Right atrium auricular region (tissue), 2 donors: ENCODE measurements around the gene STXBP2. TPM values are rescaled to one million over a fixed set of nuclear protein-coding genes. Genes with fewer than 3 reads are reported as not detected.

Experiments
- DNase-seq: peaks from one replicate; pipeline ENCODE4 v3.0.0-alpha.2; 2019; ENCODE audit warnings: low spot score
- H3K27ac ChIP-seq, 2 donors: fragments of 200-600 bp; sonication (generic); 1 replicate in 1 of 2; 2 replicates in 1 of 2; pipeline ENCODE4 v1.5.1; 2016 to 2019
- H3K27me3 ChIP-seq, 2 donors: fragments of 200-600 bp; sonication (generic); one replicate each; pipeline versions ENCODE4 v1.5.1 to v1.6.0; 2017 to 2019
- H3K36me3 ChIP-seq: fragments of 200-600 bp; sonication (generic); one replicate; pipeline ENCODE4 v1.5.1; 2016
- H3K4me1 ChIP-seq, 2 donors: fragments of 200-600 bp; sonication (generic); one replicate each; pipeline versions ENCODE4 v1.5.1 to v1.6.0; 2017 to 2019
- H3K4me3 ChIP-seq, 2 donors: fragments of 200-600 bp; sonication (generic); 1 replicate in 1 of 2; 2 replicates in 1 of 2; pipeline ENCODE4 v1.5.1; 2017 to 2019; ENCODE audit warnings: mild to moderate bottlenecking in 1 of 2, moderate library complexity in 1 of 2
- H3K9me3 ChIP-seq, 2 donors: fragments of 200-600 bp; sonication (generic); one replicate each; pipeline ENCODE4 v1.5.1; 2019
- CTCF ChIP-seq, 2 donors: fragments of 200-600 bp; sonication (generic); IDR thresholded peaks; one replicate each; pipeline ENCODE4 v1.5.1; 2019; ENCODE audit warnings: antibody characterized with exemption in 2 of 2
- microRNA-seq, 2 donors: library from miRNA; unstranded; fragments of <30 nt; microRNA quantifications; one replicate each; pipeline ENCODE4, GENCODE V29; 2016 to 2017; ENCODE audit warnings: borderline number of aligned reads in 2 of 2, borderline replicate concordance in 1 of 2
- total RNA-seq, 2 donors: library from RNA; depleted of rRNA; stranded (reverse); fragments of >200 nt; gene quantifications; one replicate each; pipeline ENCODE4 v1.1.0, GENCODE V29; 2016

The STXBP2 gene
- total RNA-seq, 2 donors from 2014 or later, result 6.4 to 14.9 TPM

GRCh38 chr19:7692417-7693088 is 55.6 kb downstream of the STXBP2 start:
- Histone ChIP-seq H3K27me3 (no peaks in the 10 kb centered on the region), H3K27ac (no peak overlapping the region), H3K4me1 (no peaks in the 10 kb centered on the region), H3K9me3 (no peaks in the 10 kb centered on the region), H3K4me3 (no peak overlapping the region), H3K36me3 (no peaks in the 10 kb centered on the region)
- no peak for DNase-seq
- TF ChIP-seq CTCF (IDR thresholded peaks at IDR 0.05), result no peak

- Histone ChIP-seq H3K36me3 (no peaks in the 10 kb centered on the region), H3K4me3 (no peak overlapping the region), H3K27me3 (no peaks in the 10 kb centered on the region), H3K9me3 (no peaks in the 10 kb centered on the region), H3K27ac (no peak overlapping the region), H3K4me1 (no peaks in the 10 kb centered on the region)
- DNase-seq, result no peak
- no peak for TF ChIP-seq CTCF (IDR thresholded peaks at IDR 0.05)
Measured at GRCh38 chr19:7694499-7694898, 57.6 kb downstream of the STXBP2 start.

Small RNAs within 50 kb of the gene (microRNA-seq; reads per million reads assigned to microRNA genes)
- 0 reads per million in 2 donors for gene MIR6792

Other genes starting within 250 kb of the STXBP2 start
- gene PEX11G, start 148.1 kb upstream of the STXBP2 start, total RNA-seq, result 1 to 10 TPM; 1.0 to 1.1 TPM
- gene ZNF358, start 121.0 kb upstream of the STXBP2 start, total RNA-seq, result 100 to 1,000 TPM; 109 to 119 TPM
- gene MCOLN1, start 114.5 kb upstream of the STXBP2 start, total RNA-seq, result 10 to 100 TPM; 11.2 to 13.0 TPM
- 10 to 100 TPM; 45.3 to 70.6 TPM for gene PNPLA6, start 101.4 kb upstream of the STXBP2 start, total RNA-seq
- gene CAMSAP3, start 41.2 kb upstream of the STXBP2 start, total RNA-seq, result under 1 TPM; 0.26 to 0.55 TPM
- gene XAB2, start 7.6 kb upstream of the STXBP2 start, total RNA-seq, result 10 to 100 TPM; 21.5 to 25.9 TPM
- 10 to 100 TPM; 12.0 to 23.1 TPM for gene PET100, start 7.3 kb upstream of the STXBP2 start, total RNA-seq
- gene PCP2, start 3.4 kb upstream of the STXBP2 start, total RNA-seq, result not detected
- not detected for gene RETN, start 31.9 kb downstream of the STXBP2 start, total RNA-seq
- 1 to 10 TPM in 1 of 2 donors, under 1 TPM in 1; 0.70 to 1.5 TPM for gene MCEMP1, start 40.0 kb downstream of the STXBP2 start, total RNA-seq
- 10 to 100 TPM; 55.0 to 58.3 TPM for gene TRAPPC5, start 43.7 kb downstream of the STXBP2 start, total RNA-seq
- gene FCER2, start 65.0 kb downstream of the STXBP2 start, total RNA-seq, result not detected
- under 1 TPM in 1 of 2 donors, not detected in 1; 0.55 TPM for gene CLEC4G, start 95.0 kb downstream of the STXBP2 start, total RNA-seq
- 1 to 10 TPM in 1 of 2 donors, under 1 TPM in 1; 0.59 to 4.3 TPM for gene CD209, start 110.4 kb downstream of the STXBP2 start, total RNA-seq
- not detected for gene CLEC4M, start 126.1 kb downstream of the STXBP2 start, total RNA-seq
- gene EVI5L, start 193.1 kb downstream of the STXBP2 start, total RNA-seq, result 10 to 100 TPM; 14.2 to 17.4 TPM
- gene PRR36, start 237.3 kb downstream of the STXBP2 start, total RNA-seq, result not detected